GM21717 (cell line): ENCODE measurements around the gene IRAK1BP1.
"Not testable (repeated sequence)": the region's sequence is repeated elsewhere in the genome, so short reads cannot be mapped to it uniquely, and the experiment has no call there.

Source experiments
- ATAC-seq: cut with Tn5 transposase; IDR thresholded peaks from one replicate; pipeline ENCODE4 v1.9.1; 2021; ENCODE audit warnings: mild to moderate bottlenecking, moderate library complexity; ENCODE audit not compliant: unreplicated experiment

Gene IRAK1BP1

GRCh38 chr6:78867370-78868040, at the start of gene IRAK1BP1:
IRAK1BP1 (plus strand) TSS chr6:78867551; CDS start chr6:78867577, 26 bp downstream.
- peak; percentile 99 for ATAC-seq

GRCh38 chr6:78824045-78824444, 43.3 kb upstream of the IRAK1BP1 start:
- ATAC-seq = no peak

GRCh38 chr6:78829407-78829806, 37.9 kb upstream of the IRAK1BP1 start:
- ATAC-seq = no peak

GRCh38 chr6:78830805-78831204, 36.5 kb upstream of the IRAK1BP1 start:
- no peak for ATAC-seq

- no peak for ATAC-seq
Measured at GRCh38 chr6:78831492-78831891, 35.9 kb upstream of the IRAK1BP1 start.

- ATAC-seq = no peak
Measured at GRCh38 chr6:78832091-78832808, 35.1 kb upstream of the IRAK1BP1 start.

GRCh38 chr6:78835817-78836216, 31.5 kb upstream of the IRAK1BP1 start:
- ATAC-seq = no peak

GRCh38 chr6:78836598-78836997, 30.8 kb upstream of the IRAK1BP1 start:
- no peak for ATAC-seq

GRCh38 chr6:78841111-78841510, 26.2 kb upstream of the IRAK1BP1 start:
- no peak for ATAC-seq

- no peak for ATAC-seq
Measured at GRCh38 chr6:78842953-78843352, 24.4 kb upstream of the IRAK1BP1 start.

- no peak for ATAC-seq
Measured at GRCh38 chr6:78844899-78845298, 22.5 kb upstream of the IRAK1BP1 start.

GRCh38 chr6:78845567-78845966, 21.8 kb upstream of the IRAK1BP1 start:
- ATAC-seq = no peak

- no peak for ATAC-seq
Measured at GRCh38 chr6:78850621-78851020, 16.7 kb upstream of the IRAK1BP1 start.

- ATAC-seq = no peak
Measured at GRCh38 chr6:78851156-78851555, 16.2 kb upstream of the IRAK1BP1 start.

GRCh38 chr6:78854546-78854945, 12.8 kb upstream of the IRAK1BP1 start:
- ATAC-seq = no peak

GRCh38 chr6:78858339-78858938, 8.9 kb upstream of the IRAK1BP1 start:
- not testable (repeated sequence) for ATAC-seq

GRCh38 chr6:78861509-78861908, 5.8 kb upstream of the IRAK1BP1 start:
- ATAC-seq = no peak

- no peak for ATAC-seq
Measured at GRCh38 chr6:78863576-78863975, 3.8 kb upstream of the IRAK1BP1 start.

- no peak for ATAC-seq
Measured at GRCh38 chr6:78864957-78865356, 2.4 kb upstream of the IRAK1BP1 start.

GRCh38 chr6:78867020-78867369, 356 bp upstream of the IRAK1BP1 start:
- peak; percentile 42 for ATAC-seq

GRCh38 chr6:78868116-78868515, 765 bp downstream of the IRAK1BP1 start:
- no peak for ATAC-seq

GRCh38 chr6:78875505-78875904, 8.2 kb downstream of the IRAK1BP1 start:
- ATAC-seq = no peak
